ENCODE results near the gene USP1.

Gene USP1

GRCh38 chr1:62394646-62395045 lies 42.2 kb upstream of the USP1 start:
- DNase-seq (ENCODE audit: low spot score) (no peak), ATAC-seq (ENCODE audit: low read depth) (no peak)
- Histone ChIP-seq H3K27ac (ENCODE audit: poor library complexity, severe bottlenecking) (no peak overlapping the region), H3K9me3 (ENCODE audit: severe bottlenecking) (no peaks in the 10 kb centered on the region), H3K36me3 (ENCODE audit: low read depth) (no peaks in the 10 kb centered on the region), H3K27me3 (ENCODE audit: insufficient read depth, poor library complexity, severe bottlenecking) (no peaks in the 10 kb centered on the region), H3K4me1 (ENCODE audit: insufficient read depth, poor library complexity, severe bottlenecking) (peaks cover 6% of the 10 kb centered on the region), H3K4me3 (ENCODE audit: severe bottlenecking) (no peak overlapping the region)
- no peak for TF ChIP-seq CTCF (IDR thresholded peaks at IDR 0.05; ENCODE audit: poor library complexity, severe bottlenecking)

GRCh38 chr1:62395291-62395690 lies 41.6 kb upstream of the USP1 start:
- ATAC-seq (ENCODE audit: low read depth) (no peak), DNase-seq (ENCODE audit: low spot score) (no peak)
- no peak overlapping the region for H3K27ac ChIP-seq (ENCODE audit: poor library complexity, severe bottlenecking)
- TF ChIP-seq CTCF (IDR thresholded peaks at IDR 0.05; ENCODE audit: poor library complexity, severe bottlenecking), result no peak
- peaks cover 6% of the 10 kb centered on the region for H3K4me1 ChIP-seq (ENCODE audit: insufficient read depth, poor library complexity, severe bottlenecking)
- no peak overlapping the region for H3K4me3 ChIP-seq (ENCODE audit: severe bottlenecking)
- no peaks in the 10 kb centered on the region for H3K36me3 ChIP-seq (ENCODE audit: low read depth)
- H3K27me3 ChIP-seq (ENCODE audit: insufficient read depth, poor library complexity, severe bottlenecking), result no peaks in the 10 kb centered on the region
- no peaks in the 10 kb centered on the region for H3K9me3 ChIP-seq (ENCODE audit: severe bottlenecking)

- Histone ChIP-seq H3K27me3 (ENCODE audit: insufficient read depth, poor library complexity, severe bottlenecking) (no peaks in the 10 kb centered on the region), H3K9me3 (ENCODE audit: severe bottlenecking) (no peaks in the 10 kb centered on the region), H3K36me3 (ENCODE audit: low read depth) (no peaks in the 10 kb centered on the region), H3K27ac (ENCODE audit: poor library complexity, severe bottlenecking) (no peak overlapping the region), H3K4me1 (ENCODE audit: insufficient read depth, poor library complexity, severe bottlenecking) (peaks cover 6% of the 10 kb centered on the region), H3K4me3 (ENCODE audit: severe bottlenecking) (no peak overlapping the region)
- DNase-seq (ENCODE audit: low spot score) (no peak), ATAC-seq (ENCODE audit: low read depth) (no peak)
- TF ChIP-seq CTCF (IDR thresholded peaks at IDR 0.05; ENCODE audit: poor library complexity, severe bottlenecking), result no peak
Measured at GRCh38 chr1:62396871-62397270, 40.0 kb upstream of the USP1 start.

- no peak overlapping the region for H3K27ac ChIP-seq (ENCODE audit: poor library complexity, severe bottlenecking)
- no peaks in the 10 kb centered on the region for H3K27me3 ChIP-seq (ENCODE audit: insufficient read depth, poor library complexity, severe bottlenecking)
- H3K4me3 ChIP-seq (ENCODE audit: severe bottlenecking), result no peak overlapping the region
- no peaks in the 10 kb centered on the region for H3K9me3 ChIP-seq (ENCODE audit: severe bottlenecking)
- peaks cover 6% of the 10 kb centered on the region for H3K4me1 ChIP-seq (ENCODE audit: insufficient read depth, poor library complexity, severe bottlenecking)
- no peak for TF ChIP-seq CTCF (IDR thresholded peaks at IDR 0.05; ENCODE audit: poor library complexity, severe bottlenecking)
- ATAC-seq (ENCODE audit: low read depth), result no peak
- no peaks in the 10 kb centered on the region for H3K36me3 ChIP-seq (ENCODE audit: low read depth)
- DNase-seq (ENCODE audit: low spot score), result no peak
Measured at GRCh38 chr1:62397301-62397700, 39.5 kb upstream of the USP1 start.

GRCh38 chr1:62398377-62398776 lies 38.5 kb upstream of the USP1 start:
- TF ChIP-seq CTCF (IDR thresholded peaks at IDR 0.05; ENCODE audit: poor library complexity, severe bottlenecking), result no peak
- Histone ChIP-seq H3K27me3 (ENCODE audit: insufficient read depth, poor library complexity, severe bottlenecking) (no peaks in the 10 kb centered on the region), H3K4me3 (ENCODE audit: severe bottlenecking) (no peak overlapping the region), H3K27ac (ENCODE audit: poor library complexity, severe bottlenecking) (no peak overlapping the region), H3K36me3 (ENCODE audit: low read depth) (no peaks in the 10 kb centered on the region), H3K9me3 (ENCODE audit: severe bottlenecking) (no peaks in the 10 kb centered on the region), H3K4me1 (ENCODE audit: insufficient read depth, poor library complexity, severe bottlenecking) (peaks cover 6% of the 10 kb centered on the region)
- ATAC-seq (ENCODE audit: low read depth) (peak; percentile 85), DNase-seq (ENCODE audit: low spot score) (no peak)
